ENCODE measurements around the gene DPH2. TPM values are rescaled to one million over a fixed set of nuclear protein-coding genes. Genes with fewer than 3 reads are reported as not detected.

DPH2 gene
- total RNA-seq, 1 donor from 2014 or later: 69.3 TPM

DNA sequence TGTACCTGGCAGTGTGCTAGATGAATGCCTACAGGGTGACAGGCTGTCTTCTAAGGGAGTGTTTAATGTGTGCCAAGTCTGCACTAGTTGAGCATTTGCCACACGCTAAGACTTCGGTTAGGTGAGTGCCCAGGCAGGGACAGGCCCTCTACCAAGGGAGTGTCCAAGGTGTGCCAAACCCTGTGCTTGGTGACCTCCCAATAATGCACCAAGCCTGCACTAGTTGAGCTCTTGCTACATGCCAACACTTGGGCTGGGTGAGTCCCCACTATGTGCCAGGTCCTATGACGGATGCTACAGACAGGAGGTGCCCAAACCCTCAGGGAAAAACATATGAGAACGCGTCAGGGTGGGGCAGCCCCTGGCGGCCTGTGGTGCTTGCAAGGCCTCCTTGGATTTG lies 50.7 kb downstream of the DPH2 start:
- TF ChIP-seq, protein P1, sequence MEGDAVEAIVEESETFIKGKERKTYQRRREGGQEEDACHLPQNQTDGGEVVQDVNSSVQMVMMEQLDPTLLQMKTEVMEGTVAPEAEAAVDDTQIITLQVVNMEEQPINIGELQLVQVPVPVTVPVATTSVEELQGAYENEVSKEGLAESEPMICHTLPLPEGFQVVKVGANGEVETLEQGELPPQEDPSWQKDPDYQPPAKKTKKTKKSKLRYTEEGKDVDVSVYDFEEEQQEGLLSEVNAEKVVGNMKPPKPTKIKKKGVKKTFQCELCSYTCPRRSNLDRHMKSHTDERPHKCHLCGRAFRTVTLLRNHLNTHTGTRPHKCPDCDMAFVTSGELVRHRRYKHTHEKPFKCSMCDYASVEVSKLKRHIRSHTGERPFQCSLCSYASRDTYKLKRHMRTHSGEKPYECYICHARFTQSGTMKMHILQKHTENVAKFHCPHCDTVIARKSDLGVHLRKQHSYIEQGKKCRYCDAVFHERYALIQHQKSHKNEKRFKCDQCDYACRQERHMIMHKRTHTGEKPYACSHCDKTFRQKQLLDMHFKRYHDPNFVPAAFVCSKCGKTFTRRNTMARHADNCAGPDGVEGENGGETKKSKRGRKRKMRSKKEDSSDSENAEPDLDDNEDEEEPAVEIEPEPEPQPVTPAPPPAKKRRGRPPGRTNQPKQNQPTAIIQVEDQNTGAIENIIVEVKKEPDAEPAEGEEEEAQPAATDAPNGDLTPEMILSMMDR (IDR thresholded peaks at IDR 0.05): no peak
- Histone ChIP-seq H3K36me3 (no peaks in the 10 kb centered on the region), H3K27ac (no peak overlapping the region), H3K4me1 (peaks cover 6 to 10% of the 10 kb centered on the region in 2 donors), H3K27me3 (no peaks in the 10 kb centered on the region), H3K4me3 (no peak overlapping the region), H3K9me3 (no peaks in the 10 kb centered on the region)
- intact Hi-C loops (cut with DNase I): no loop called here
- DNase-seq (ENCODE audit: low spot score in 2 of 2): no peak

DNA sequence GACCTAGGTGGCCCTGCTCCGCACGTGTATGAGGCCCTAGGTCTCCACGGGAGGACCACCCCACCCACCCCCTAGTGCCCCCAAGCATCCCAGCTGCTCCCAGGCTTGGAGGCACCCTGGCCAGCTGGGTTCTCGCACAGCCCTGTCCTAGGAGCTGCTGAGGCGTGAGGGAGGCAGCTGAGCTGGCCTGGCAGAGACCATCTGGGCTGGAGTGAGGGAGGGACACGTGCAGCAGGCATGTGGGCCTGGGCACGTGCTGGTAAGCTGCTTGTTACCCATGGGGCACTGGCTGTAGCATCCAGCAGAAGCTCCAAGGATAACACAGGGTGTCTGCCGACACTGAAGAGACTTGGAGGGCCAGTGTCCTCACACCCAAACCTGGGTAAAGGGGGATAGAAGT lies 51.3 kb downstream of the DPH2 start:
- no peaks in the 10 kb centered on the region for H3K36me3 ChIP-seq
- TF ChIP-seq, protein P1 (IDR thresholded peaks at IDR 0.05): no peak
- DNase-seq (ENCODE audit: low spot score in 2 of 2): no peak
- no peak overlapping the region for H3K27ac ChIP-seq
- no peaks in the 10 kb centered on the region for H3K27me3 ChIP-seq
- H3K4me1 ChIP-seq: peaks cover 0 to 3% of the 10 kb centered on the region in 2 donors
- intact Hi-C loops (cut with DNase I): no loop called here
- no peaks in the 10 kb centered on the region for H3K9me3 ChIP-seq
- H3K4me3 ChIP-seq: no peak overlapping the region

DNA sequence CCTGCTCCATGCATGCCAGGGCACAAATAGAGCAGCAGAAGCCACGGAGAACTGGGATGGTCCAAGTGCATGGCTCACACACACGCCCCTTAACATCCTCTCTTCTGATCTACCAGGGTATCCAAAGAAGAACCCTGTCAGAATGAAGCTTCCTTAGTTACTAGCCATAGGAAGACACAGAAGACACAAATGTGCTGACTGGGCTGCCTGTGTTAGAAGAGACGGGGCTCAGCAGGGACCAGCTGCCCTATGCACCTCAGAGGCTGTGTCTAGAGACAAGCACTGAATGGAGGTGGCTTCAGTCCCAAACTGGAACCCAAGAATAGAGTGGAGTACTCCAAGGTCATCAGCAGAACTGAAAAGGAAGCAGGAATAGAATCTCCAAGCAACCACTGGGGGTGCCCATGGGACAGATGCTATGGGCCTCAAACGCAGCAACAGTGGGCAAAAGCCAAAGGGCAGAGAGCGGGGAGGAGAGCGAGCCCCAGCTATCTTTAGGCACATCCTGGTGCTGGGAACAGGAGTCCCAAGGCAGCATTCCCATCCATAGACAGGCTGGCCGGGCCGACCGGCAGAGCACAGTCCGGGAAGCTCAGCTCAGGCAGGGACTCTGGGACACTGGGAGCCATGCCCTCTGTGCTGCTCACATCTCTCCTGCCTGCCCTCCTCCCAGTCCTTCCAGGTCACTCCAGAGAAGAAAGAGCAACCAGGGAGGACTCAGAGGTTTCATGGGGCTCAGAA lies 51.9 kb downstream of the DPH2 start:
- no peak overlapping the region for H3K27ac ChIP-seq
- no peak overlapping the region for H3K4me3 ChIP-seq
- H3K27me3 ChIP-seq: no peaks in the 10 kb centered on the region
- no peaks in the 10 kb centered on the region for H3K9me3 ChIP-seq
- no peaks in the 10 kb centered on the region for H3K4me1 ChIP-seq
- TF ChIP-seq, protein P1 (IDR thresholded peaks at IDR 0.05): no peak
- no peaks in the 10 kb centered on the region for H3K36me3 ChIP-seq
- no peak for DNase-seq (ENCODE audit: low spot score in 2 of 2)
- intact Hi-C loops (cut with DNase I): no loop called here

Other genes with a start within 250 kb of the DPH2 start
- not detected for gene ARTN, start 36.2 kb upstream of the DPH2 start, total RNA-seq
- gene IPO13, start 23.1 kb upstream of the DPH2 start, total RNA-seq: 6.2 TPM
- 115 TPM for gene ATP6V0B, start 5.0 kb downstream of the DPH2 start, total RNA-seq
- 93.2 TPM for gene B4GALT2, start 9.2 kb downstream of the DPH2 start, total RNA-seq
- gene CCDC24, start 21.6 kb downstream of the DPH2 start, total RNA-seq: 4.8 TPM
- 4.7 TPM for gene SLC6A9, start 61.5 kb downstream of the DPH2 start, total RNA-seq
- gene KLF17, start 148.8 kb downstream of the DPH2 start, total RNA-seq: not detected
- gene KLF18, start 171.6 kb downstream of the DPH2 start, total RNA-seq: not detected
- gene DMAP1, start 243.5 kb downstream of the DPH2 start, total RNA-seq: 42.7 TPM

Data from ascending aorta (tissue), 2 donors.